IMR-90 (cell line): Measurements from ENCODE around the gene HOXB6. TPM values are rescaled to one million over a fixed set of nuclear protein-coding genes. Genes with fewer than 3 reads are reported as not detected.

Experiments
- ATAC-seq: fragments of 200-7000 bp; cut with Tn5 transposase; 2 replicates; pipeline ENCODE4 v1.9.1; 2020; ENCODE audit warnings: low read depth, mild to moderate bottlenecking, moderate library complexity
- BruUV-seq: library from RNA; stranded (reverse); fragments of 400-500 nt; replicated peaks from 2 replicates; lab custom pipeline; 2021; lab: Mats Ljungman, UMichigan
- CTCF ChIA-PET: fragments of 300-600 bp; formaldehyde crosslinking; extraction: SDS; loops from one replicate; lab custom pipeline; 2021; ENCODE audit warnings: antibody characterized with exemption; lab: Yijun Ruan, JAX
- POLR2A ChIA-PET: fragments of 300-600 bp; sonication (Branson Sonifier 250); formaldehyde crosslinking; loops from one replicate; lab custom pipeline; 2022; ENCODE audit warnings: antibody characterized with exemption; ENCODE audit not compliant: unreplicated experiment; lab: Charles Lee
- DNase-seq: peaks from one replicate; pipeline ENCODE4 v3.0.0; 2013
- H2AFZ ChIP-seq: replicated peaks from 2 replicates; pipeline ENCODE3; 2013; ENCODE audit warnings: low read length, mild to moderate bottlenecking; ENCODE audit not compliant: poor library complexity
- H2AK5ac ChIP-seq: 2 replicates; pipeline ENCODE4 v1.6.1; 2013; ENCODE audit warnings: low read depth, low read length, inconsistent platforms
- H2AK9ac ChIP-seq: replicated peaks from 2 replicates; pipeline ENCODE3; 2013; ENCODE audit warnings: mild to moderate bottlenecking, low read depth, low read length, moderate library complexity; ENCODE audit not compliant: poor library complexity
- H2BK120ac ChIP-seq: 2 replicates; pipeline ENCODE4 v1.6.1; 2013; ENCODE audit warnings: low read depth, low read length, inconsistent platforms
- H2BK15ac ChIP-seq: 3 replicates; pipeline ENCODE4 v1.6.1; 2013; ENCODE audit warnings: low read depth, low read length, inconsistent platforms
- H2BK20ac ChIP-seq: 2 replicates; pipeline ENCODE4 v1.6.1; 2013; ENCODE audit warnings: low read depth, mild to moderate bottlenecking, inconsistent platforms, low read length, moderate library complexity
- H2BK5ac ChIP-seq: 2 replicates; pipeline ENCODE4 v1.6.1; 2013; ENCODE audit warnings: mild to moderate bottlenecking, low read depth, low read length, inconsistent platforms; ENCODE audit not compliant: poor library complexity, severe bottlenecking
- H3K14ac ChIP-seq: replicated peaks from 2 replicates; pipeline ENCODE4 v1.6.1; 2013; ENCODE audit warnings: low read depth, low read length, inconsistent platforms
- H3K18ac ChIP-seq: 2 replicates; pipeline ENCODE4 v1.6.1; 2013; ENCODE audit warnings: low read depth, low read length, control low read depth
- H3K23ac ChIP-seq: 2 replicates; pipeline ENCODE4 v1.6.1; 2013; ENCODE audit warnings: low read depth, low read length, inconsistent platforms
- H3K27ac ChIP-seq: 2 replicates; pipeline ENCODE4 v1.5.1; 2013; ENCODE audit warnings: mild to moderate bottlenecking, control low read depth, low read length; ENCODE audit not compliant: insufficient read depth
- H3K27me3 ChIP-seq: 2 replicates; pipeline ENCODE4 v1.6.1; 2013; ENCODE audit warnings: low read length; ENCODE audit not compliant: control insufficient read depth, insufficient read depth
- H3K36me3 ChIP-seq: 2 replicates; pipeline ENCODE4 v1.6.1; 2013; ENCODE audit warnings: low read length, mixed read lengths; ENCODE audit not compliant: control insufficient read depth, insufficient read depth
- H3K4ac ChIP-seq: 2 replicates; pipeline ENCODE4 v1.6.1; 2013; ENCODE audit warnings: low read depth, low read length, inconsistent platforms
- H3K4me1 ChIP-seq: 2 replicates; pipeline ENCODE4 v1.6.1; 2013; ENCODE audit warnings: low read length, mixed read lengths; ENCODE audit not compliant: control insufficient read depth, insufficient read depth
- H3K4me2 ChIP-seq: 2 replicates; pipeline ENCODE4 v1.6.1; 2013; ENCODE audit warnings: low read depth, mild to moderate bottlenecking, control low read depth, low read length, moderate library complexity
- H3K4me3 ChIP-seq: 2 replicates; pipeline ENCODE4 v1.5.1; 2013; ENCODE audit warnings: low read depth, mild to moderate bottlenecking, control low read depth, low read length, moderate library complexity; ENCODE audit not compliant: insufficient read depth
- H3K56ac ChIP-seq: 2 replicates; pipeline ENCODE4 v1.6.1; 2013; ENCODE audit warnings: low read length, inconsistent platforms; ENCODE audit not compliant: insufficient read depth; ENCODE audit errors: extremely low read depth
- H3K79me1 ChIP-seq, 2 experiments: 2 replicates each; pipeline ENCODE4 v1.6.1; 2013; ENCODE audit warnings: low read length in 2 of 2, inconsistent platforms in 1 of 2, low read depth in 1 of 2
- H3K9ac ChIP-seq: 2 replicates; pipeline ENCODE4 v1.6.1; 2013; ENCODE audit warnings: low read depth, low read length, control low read depth
- H3K9me1 ChIP-seq: 2 replicates; pipeline ENCODE4 v1.6.1; 2013; ENCODE audit warnings: low read length, inconsistent platforms; ENCODE audit not compliant: insufficient read depth
- H3K9me3 ChIP-seq: 2 replicates; pipeline ENCODE4 v1.6.1; 2013; ENCODE audit warnings: low read length; ENCODE audit not compliant: control insufficient read depth, insufficient read depth
- H4K20me1 ChIP-seq: 2 replicates; pipeline ENCODE4 v1.6.1; 2013; ENCODE audit warnings: low read length, inconsistent platforms; ENCODE audit not compliant: insufficient read depth
- H4K5ac ChIP-seq: 2 replicates; pipeline ENCODE4 v1.6.1; 2013; ENCODE audit warnings: mild to moderate bottlenecking, low read depth, low read length, control low read depth
- H4K8ac ChIP-seq, 2 experiments: 2 replicates each; pipeline ENCODE4 v1.6.1; 2013; ENCODE audit warnings: low read depth in 2 of 2, low read length in 2 of 2, control low read depth in 1 of 2, inconsistent platforms in 1 of 2
- H4K91ac ChIP-seq: 2 replicates; pipeline ENCODE4 v1.6.1; 2013; ENCODE audit warnings: low read depth, low read length, inconsistent platforms; ENCODE audit not compliant: insufficient read depth
- BHLHE40 ChIP-seq: fragments of 150-350 bp; IDR thresholded peaks from 2 replicates; pipeline ENCODE4 v1.6.1; 2016; ENCODE audit warnings: mild to moderate bottlenecking, low read depth, low read length
- CEBPB ChIP-seq: IDR thresholded peaks from 2 replicates; pipeline ENCODE4 v1.6.1; 2012; ENCODE audit warnings: low read depth, low read length, improper control_type of control experiment
- CHD1 ChIP-seq: IDR thresholded peaks from 2 replicates; pipeline ENCODE4 v1.6.1; 2012; ENCODE audit warnings: low read depth, low read length, improper control_type of control experiment
- CTCF ChIP-seq: conservative IDR thresholded peaks from 2 replicates; pipeline ENCODE4 v1.5.1; 2012; ENCODE audit warnings: mild to moderate bottlenecking, low read depth, low read length, improper control_type of control experiment
- ELK1 ChIP-seq: fragments of 150-350 bp; IDR thresholded peaks from 2 replicates; pipeline ENCODE4 v1.6.1; 2016; ENCODE audit warnings: low read depth, mild to moderate bottlenecking, low read length, moderate library complexity, borderline replicate concordance
- FOS ChIP-seq: fragments of 150-350 bp; IDR thresholded peaks from 2 replicates; pipeline ENCODE4 v1.6.1; 2016; ENCODE audit warnings: low read depth, low read length
- MAFK ChIP-seq: IDR thresholded peaks from 2 replicates; pipeline ENCODE4 v1.6.1; 2012; ENCODE audit warnings: low read depth, low read length, improper control_type of control experiment
- MAZ ChIP-seq: IDR thresholded peaks from 2 replicates; pipeline ENCODE4 v1.6.1; 2012; ENCODE audit warnings: low read depth, mild to moderate bottlenecking, low read length, improper control_type of control experiment, moderate library complexity, borderline replicate concordance
- MXI1 ChIP-seq: IDR thresholded peaks from 2 replicates; pipeline ENCODE4 v1.6.1; 2012; ENCODE audit warnings: low read depth, mild to moderate bottlenecking, low read length, moderate library complexity, borderline replicate concordance
- NFE2L2 ChIP-seq: fragments of 150-350 bp; IDR thresholded peaks from 2 replicates; pipeline ENCODE4 v1.6.1; 2016; ENCODE audit warnings: low read depth, mild to moderate bottlenecking, low read length
- POLR2A ChIP-seq: IDR thresholded peaks from 2 replicates; pipeline ENCODE4 v1.6.1; 2012; ENCODE audit warnings: mild to moderate bottlenecking, low read depth, low read length
- RAD21 ChIP-seq: IDR thresholded peaks from 2 replicates; pipeline ENCODE4 v1.6.1; 2012; ENCODE audit warnings: low read length, improper control_type of control experiment
- RCOR1 ChIP-seq: IDR thresholded peaks from 2 replicates; pipeline ENCODE4 v1.6.1; 2012; ENCODE audit warnings: mild to moderate bottlenecking, low read length, improper control_type of control experiment; ENCODE audit not compliant: insufficient replicate concordance
- RFX5 ChIP-seq: IDR thresholded peaks from 2 replicates; pipeline ENCODE4 v1.8.0; 2012; ENCODE audit warnings: low read depth, mild to moderate bottlenecking, low read length, moderate library complexity
- SMC3 ChIP-seq: fragments of 150-350 bp; IDR thresholded peaks from 2 replicates; pipeline ENCODE4 v1.6.1; 2016; ENCODE audit warnings: low read depth, mild to moderate bottlenecking, antibody characterized with exemption, low read length, moderate library complexity
- USF2 ChIP-seq: fragments of 150-350 bp; IDR thresholded peaks from 2 replicates; pipeline ENCODE4 v1.6.1; 2017; ENCODE audit warnings: mild to moderate bottlenecking, antibody characterized with exemption, low read length, low read depth
- WGBS, 2 experiments: methylation state at CpG; one replicate each; pipeline versions ENCODE4 v1.1.5 to v1.1.7; 2013; ENCODE audit warnings: missing lambda C conversion rate in 2 of 2; ENCODE audit not compliant: insufficient read length in 1 of 2; ENCODE audit errors: extremely low coverage in 2 of 2; 5-methylcytosine and 5-hydroxymethylcytosine counted together
- dilution Hi-C: fragments of 300-500 bp; cut with HindIII; formaldehyde crosslinking; loops from one replicate; pipeline ENCODE4 v1.14.3; 2018; ENCODE audit warnings: low sequenced_read_pairs; ENCODE audit not compliant: unreplicated experiment
- in situ Hi-C: fragments of 300-500 bp; cut with MboI; formaldehyde crosslinking; loops from 3 replicates; pipeline ENCODE4 v1.14.3; 2019; ENCODE audit warnings: low sequenced_read_pairs, inconsistent platforms, mixed read lengths
- intact Hi-C: fragments of 100-400 bp; cut with micrococcal nuclease; formaldehyde crosslinking; loops from 2 replicates; pipeline ENCODE4 v1.10.0; 2022
- polyA plus RNA-seq, 3 experiments: library from polyadenylated mRNA; depleted of rRNA; stranded (reverse); fragments of >200 nt; gene quantifications; 2 replicates each; pipeline ENCODE4 v1.2.3, GENCODE V29; 2012; ENCODE audit warnings: low replicate concordance in 1 of 3
- total RNA-seq: library from RNA; depleted of rRNA; stranded (reverse); fragments of >200 nt; gene quantifications from 2 replicates; pipeline ENCODE4 v1.2.3, GENCODE V29; 2012

The HOXB6 gene
- total and polyA plus RNA-seq, 2 of the 4 experiments (the other 2 are of a cell fraction), result 11.1 to 42.2 TPM

- peak overlapping the region; percentile 100 for H3K9ac ChIP-seq
- POLR2A ChIA-PET, result interaction anchor here (0.6 to 1.6 kb wide), 11 partner anchors 10 to 190 kb away, joined by 3 to 6 read pairs (median 4); no protein-coding TSS in a partner anchor
- H3K56ac ChIP-seq, result peak overlapping the region; percentile 100
Observed at GRCh38 chr17:48588528-48588927, 16.3 kb downstream of the HOXB6 start.

More at GRCh38 chr17:48588528-48588927, 16.3 kb downstream of the HOXB6 start:
- Histone ChIP-seq H4K5ac (peak overlapping the region; percentile 92), H3K18ac (peak overlapping the region; percentile 96), H2AK5ac (peak overlapping the region; percentile 95), H2BK5ac (peak overlapping the region; percentile 99), H2BK20ac (peak overlapping the region; percentile 55), H3K9me1 (no peaks in the 10 kb centered on the region), H2AFZ (no peak overlapping the region), H2BK120ac (peak overlapping the region; percentile 97), H3K4me2 (peak overlapping the region; percentile 98), H4K8ac (peak overlapping the region; percentile 96 to 99), H3K27me3 (no peaks in the 10 kb centered on the region), H3K4ac (peak overlapping the region; percentile 99), H4K20me1 (no peaks in the 10 kb centered on the region; the same call in 1 of the 2 replicates), H3K9me3 (no peaks in the 10 kb centered on the region), H3K14ac (peak overlapping the region; percentile 99), H3K23ac (peak overlapping the region; percentile 100), H2BK15ac (peak overlapping the region; percentile 95), H3K4me1 (peaks cover 5% of the 10 kb centered on the region), H3K36me3 (peaks cover 11% of the 10 kb centered on the region; the same call in 1 of the 2 replicates), H2AK9ac (peak overlapping the region; percentile 94), H3K4me3 (peak overlapping the region; percentile 91), H3K79me1 (no peaks in the 10 kb centered on the region), H4K91ac (peak overlapping the region; percentile 99), H3K27ac (peak overlapping the region; percentile 99)
- dilution Hi-C loops (no loop called here), intact Hi-C loops (no loop called here), in situ Hi-C loops (no loop called here)
- WGBS, 2 experiments, result no CpG with 5 or more reads among the region's 2 CpGs
- peak; percentile 53 for DNase-seq
- no peak for ATAC-seq
- TF ChIP-seq BHLHE40 (no peak), CEBPB (no peak), MAZ (no peak), MXI1 (no peak), NFE2L2 (no peak), FOS (no peak), MAFK (no peak), USF2 (no peak), CHD1 (no peak), ELK1 (no peak), RAD21 (no peak), CTCF (no peak), POLR2A (no peak), RFX5 (no peak), SMC3 (no peak), RCOR1 (no peak)
- CTCF ChIA-PET, result interaction anchor here (1.0 to 2.6 kb wide), 3 partner anchors 42 to 237 kb away, joined by 3 to 15 read pairs (median 5); no protein-coding TSS in a partner anchor
- BruUV-seq, result no TSS peak
